B cell (primary cell): ENCODE results near the gene SBK1. TPM values are rescaled to one million over a fixed set of nuclear protein-coding genes. Genes with fewer than 3 reads are reported as not detected.
"Not testable (repeated sequence)": the region's sequence is repeated elsewhere in the genome, so short reads cannot be mapped to it uniquely, and the experiment has no call there.

Source experiments
- ATAC-seq: fragments of 200-7000 bp; cut with Tn5 transposase; one replicate; pipeline ENCODE4 v1.10.0; 2021; ENCODE audit warnings: low read depth, mild to moderate bottlenecking, moderate number of reproducible peaks, moderate library complexity
- CTCF ChIA-PET: fragments of 350-600 bp; sonication (Branson Sonifier 250); formaldehyde crosslinking; loops from one replicate; lab custom pipeline; 2021; ENCODE audit warnings: antibody characterized with exemption, inconsistent platforms; lab: Charles Lee
- POLR2A ChIA-PET: fragments of 350-600 bp; sonication (Branson Sonifier 250); formaldehyde crosslinking; loops from one replicate; lab custom pipeline; 2021; ENCODE audit warnings: antibody characterized with exemption; lab: Charles Lee
- DNase-seq: peaks from one replicate; pipeline ENCODE4 v3.0.0; 2013
- H2AFZ ChIP-seq: 2 replicates; pipeline ENCODE4 v1.6.1; 2012; ENCODE audit warnings: mild to moderate bottlenecking, low read depth, low read length; ENCODE audit not compliant: insufficient read depth, poor library complexity, severe bottlenecking
- H3K27ac ChIP-seq, 2 donors: 1 replicate in 1 of 2; 2 replicates in 1 of 2; pipeline ENCODE4 v1.5.1; 2012 to 2013; ENCODE audit warnings: low read length in 2 of 2, mild to moderate bottlenecking in 2 of 2, moderate library complexity in 1 of 2
- H3K27me3 ChIP-seq, 4 experiments: fragments of 200-600 bp in 1 of 4; sonication (generic) in 1 of 4; replicated peaks in 1 of 4; 1 replicate in 2 of 4; 2 replicates in 2 of 4; pipeline versions ENCODE4 v1.6.1 to v1.7.0; 2013 to 2016; ENCODE audit warnings: low read length in 3 of 4, mild to moderate bottlenecking in 2 of 4, mixed read lengths in 1 of 4, moderate library complexity in 1 of 4; ENCODE audit not compliant: insufficient read depth in 4 of 4, control insufficient read depth in 3 of 4; ENCODE audit errors: control extremely low read depth in 1 of 4
- H3K36me3 ChIP-seq, 2 experiments: replicated peaks in 1 of 2; 1 replicate in 1 of 2; 2 replicates in 1 of 2; pipeline versions ENCODE4 v1.6.1 to v1.7.1; 2013; ENCODE audit warnings: low read length in 1 of 2; ENCODE audit not compliant: insufficient read depth in 2 of 2, control insufficient read depth in 1 of 2; ENCODE audit errors: control extremely low read depth in 1 of 2, extremely low read depth in 1 of 2
- H3K4me1 ChIP-seq, 2 donors: fragments of 200-600 bp in 1 of 2; sonication (generic) in 1 of 2; 1 replicate in 1 of 2; 2 replicates in 1 of 2; pipeline versions ENCODE4 v1.5.1 to v1.6.1; 2013 to 2017; ENCODE audit warnings: low read length in 2 of 2; ENCODE audit not compliant: control insufficient read depth in 2 of 2, insufficient read depth in 2 of 2
- H3K4me2 ChIP-seq: replicated peaks from 2 replicates; pipeline ENCODE3; 2012; ENCODE audit warnings: mild to moderate bottlenecking, low read depth, low read length; ENCODE audit not compliant: poor library complexity, severe bottlenecking
- H3K4me3 ChIP-seq, 5 experiments: fragments of 200-600 bp in 1 of 5; sonication (generic) in 1 of 5; 1 replicate in 3 of 5; 2 replicates in 2 of 5; pipeline versions ENCODE4 v1.5.1 to v1.7.0; 2011 to 2016; ENCODE audit warnings: low read length in 4 of 5, mild to moderate bottlenecking in 4 of 5, low read depth in 2 of 5, control low read depth in 1 of 5, moderate library complexity in 1 of 5; ENCODE audit not compliant: insufficient read depth in 1 of 5; ENCODE audit errors: control extremely low read depth in 1 of 5, extremely low read depth in 1 of 5
- H3K79me2 ChIP-seq: fragments of 200-600 bp; sonication (generic); one replicate; pipeline ENCODE4 v1.6.0; 2016; ENCODE audit warnings: low read length; ENCODE audit not compliant: control insufficient read depth, insufficient read depth
- H3K9ac ChIP-seq: fragments of 200-600 bp; sonication (generic); 2 replicates; pipeline ENCODE4 v1.6.1; 2017; ENCODE audit warnings: mild to moderate bottlenecking, low read length, moderate library complexity
- H3K9me3 ChIP-seq, 3 donors: one replicate each; pipeline versions ENCODE4 v1.6.1 to v1.7.1; 2013; ENCODE audit warnings: low read length in 2 of 3; ENCODE audit not compliant: control insufficient read depth in 2 of 3, insufficient read depth in 1 of 3; ENCODE audit errors: control extremely low read depth in 1 of 3
- H4K20me1 ChIP-seq: 2 replicates; pipeline ENCODE4 v1.6.0; 2012; ENCODE audit warnings: mild to moderate bottlenecking, low read length; ENCODE audit not compliant: insufficient read depth, control insufficient read depth, poor library complexity, severe bottlenecking
- H3K27ac Mint-ChIP-seq: one replicate; pipeline ENCODE4 v1.8.0; 2021; ENCODE audit warnings: mixed read lengths
- H3K27me3 Mint-ChIP-seq: one replicate; pipeline ENCODE4 v1.8.0; 2021; ENCODE audit warnings: mixed read lengths
- H3K4me1 Mint-ChIP-seq: one replicate; pipeline ENCODE4 v1.8.0; 2021; ENCODE audit warnings: mixed read lengths
- H3K4me3 Mint-ChIP-seq: one replicate; pipeline ENCODE4 v1.8.0; 2021; ENCODE audit warnings: mixed read lengths
- H3K9me3 Mint-ChIP-seq: one replicate; pipeline ENCODE4 v1.8.0; 2022; ENCODE audit warnings: mixed read lengths; ENCODE audit not compliant: insufficient read depth
- CTCF ChIP-seq: fragments of 200-600 bp; IDR thresholded peaks from one replicate; pipeline ENCODE4 v1.8.0; 2022; ENCODE audit warnings: antibody characterized with exemption, mild to moderate bottlenecking
- EZH2 ChIP-seq: IDR thresholded peaks from 2 replicates; pipeline ENCODE4 v1.6.1; 2012; ENCODE audit warnings: borderline replicate concordance, low read depth, mild to moderate bottlenecking, moderate library complexity, low read length; ENCODE audit not compliant: insufficient read depth, poor library complexity, severe bottlenecking
- WGBS: methylation state at CpG from one replicate; pipeline ENCODE4 v1.1.5; 2013; ENCODE audit warnings: missing lambda C conversion rate; ENCODE audit not compliant: insufficient coverage; 5-methylcytosine and 5-hydroxymethylcytosine counted together
- intact Hi-C: fragments of 100-400 bp; cut with micrococcal nuclease; formaldehyde crosslinking; loops from one replicate; pipeline ENCODE4 v1.10.0; 2022
- polyA minus RNA-seq: library from RNA; depleted of rRNA, polyadenylated mRNA; stranded (reverse); fragments of >200 nt; gene quantifications from 2 replicates; pipeline ENCODE4 v1.2.3, GENCODE V29; 2012
- polyA plus RNA-seq: library from polyadenylated mRNA; depleted of rRNA; stranded (reverse); fragments of >200 nt; gene quantifications from 2 replicates; pipeline ENCODE4 v1.2.3, GENCODE V29; 2012
- total RNA-seq, 2 donors: library from RNA; stranded (reverse); fragments of 120-200 nt in 1 of 2; gene quantifications; 1 replicate in 1 of 2; 2 replicates in 1 of 2; pipeline versions ENCODE4 v1.2.3 to v1.2.4, GENCODE V29; 2013 to 2022

Gene SBK1
- total RNA-seq (1.2 and 1.3 TPM in 2 replicates), polyA plus RNA-seq (0.22 and 0.78 TPM in 2 replicates), polyA minus RNA-seq (0.77 and 1.7 TPM in 2 replicates)
- total RNA-seq (2013) = 0.30 TPM

- CTCF ChIA-PET = interaction anchor here (1.2 to 1.6 kb wide), 2 partner anchors 14 to 26 kb away, joined by 6 to 9 read pairs; no protein-coding TSS in a partner anchor
- POLR2A ChIA-PET = interaction anchor here (0.6 to 1.3 kb wide), 2 partner anchors 80 to 683 kb away, joined by 3 read pairs; partner anchors contain the start of gene XPO6
- Histone ChIP-seq H3K9me3 (peaks cover 0 to 4% (median 0%) of the 10 kb centered on the region in 3 donors), H2AFZ (peak within 1 kb of the TSS; percentile 95), H3K27ac (peak within 1 kb of the TSS; percentile 11 to 52), H3K4me2 (peak within 1 kb of the TSS; percentile 100), H3K36me3 (no peaks in the 10 kb centered on the region), H4K20me1 (no peaks in the 10 kb centered on the region), H3K79me2 (no peaks in the 10 kb centered on the region), H3K27me3 (peaks cover 0 to 21% (median 10%) of the 10 kb centered on the region in 4 experiments), H3K9ac (peak within 1 kb of the TSS; percentile 83), H3K4me1 (peaks cover 15 to 22% of the 10 kb centered on the region in 2 donors), H3K4me3 (peak within 1 kb of the TSS; percentile 44 to 84 (median 65))
- Mint-ChIP-seq H3K4me1 (peaks cover 15% of the 10 kb centered on the region), H3K4me3 (peak within 1 kb of the TSS; percentile 88), H3K9me3 (no peaks in the 10 kb centered on the region), H3K27ac (peak within 1 kb of the TSS; percentile 77), H3K27me3 (peaks cover 8% of the 10 kb centered on the region)
- DNase-seq (peak; percentile 92), ATAC-seq (peak; percentile 97)
- 4% methylated on average over 78 of the region's 88 CpGs for WGBS
- TF ChIP-seq CTCF (no peak), EZH2 (no peak)
- intact Hi-C loops = loop anchor here (1.0 to 2.0 kb wide), 3 partner anchors 15 to 80 kb away; no protein-coding TSS in a partner anchor
Measured at GRCh38 chr16:28291651-28292626, at the start of gene SBK1. Gene SBK1 (plus strand): TSS chr16:28292525. CDS start chr16:28317392, 24,867 bp downstream.

GRCh38 chr16:28249483-28249882 lies 42.8 kb upstream of the SBK1 start:
- CTCF ChIA-PET = not testable (repeated sequence)

More at GRCh38 chr16:28249483-28249882, 42.8 kb upstream of the SBK1 start:
- H3K4me1 Mint-ChIP-seq, H3K36me3 ChIP-seq, H2AFZ ChIP-seq, H3K27me3 ChIP-seq, H3K4me3 Mint-ChIP-seq, H3K9ac ChIP-seq, H4K20me1 ChIP-seq, ATAC-seq, H3K79me2 ChIP-seq, H3K27ac ChIP-seq, DNase-seq, H3K27ac Mint-ChIP-seq, H3K9me3 ChIP-seq, POLR2A ChIA-PET, H3K4me2 ChIP-seq, H3K4me3 ChIP-seq, intact Hi-C loops, H3K9me3 Mint-ChIP-seq, H3K4me1 ChIP-seq: not testable (repeated sequence)
- WGBS = 70% methylated on average over 2 of the region's 2 CpGs
- peaks cover 17% of the 10 kb centered on the region for H3K27me3 Mint-ChIP-seq
